Retinal pigment epithelial cell (primary cell): ENCODE data around the gene SLC6A9.

Experiments used
- DNase-seq: peaks from one replicate; pipeline ENCODE4 v3.0.0-alpha.2; 2010; ENCODE audit warnings: low read depth
- H3K4me3 ChIP-seq: 2 replicates; pipeline ENCODE4 v1.5.1; 2011; ENCODE audit warnings: mild to moderate bottlenecking, low read length, control low read depth, moderate library complexity
- TF ChIP-seq, protein P1 (sequence below): conservative IDR thresholded peaks from 2 replicates; pipeline ENCODE4 v1.5.1; 2011; ENCODE audit warnings: low read depth, low read length, control low read depth, inconsistent platforms

SLC6A9 gene

DNA sequence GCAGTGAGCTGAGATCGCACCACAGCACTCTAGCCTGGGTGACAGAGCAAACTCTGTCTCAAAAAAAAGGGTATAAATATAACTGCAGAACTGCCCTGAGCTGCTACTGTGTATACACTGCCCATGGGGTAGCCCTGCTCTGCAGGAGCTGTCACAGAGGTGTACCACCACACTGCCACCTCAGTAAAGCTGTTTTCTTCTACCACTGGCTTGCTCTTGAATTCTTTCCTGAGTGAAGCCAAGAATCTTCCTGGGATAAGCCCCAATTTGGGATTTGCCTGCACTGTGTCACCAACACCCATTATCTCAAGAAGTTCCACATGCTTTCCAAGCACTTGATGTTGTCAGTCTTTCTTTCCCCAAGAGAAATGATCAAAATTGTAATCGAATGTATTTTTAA is 30.6 kb upstream of the SLC6A9 start:
- no peak for DNase-seq
- H3K4me3 ChIP-seq, result no peak overlapping the region
- TF ChIP-seq, protein P1, sequence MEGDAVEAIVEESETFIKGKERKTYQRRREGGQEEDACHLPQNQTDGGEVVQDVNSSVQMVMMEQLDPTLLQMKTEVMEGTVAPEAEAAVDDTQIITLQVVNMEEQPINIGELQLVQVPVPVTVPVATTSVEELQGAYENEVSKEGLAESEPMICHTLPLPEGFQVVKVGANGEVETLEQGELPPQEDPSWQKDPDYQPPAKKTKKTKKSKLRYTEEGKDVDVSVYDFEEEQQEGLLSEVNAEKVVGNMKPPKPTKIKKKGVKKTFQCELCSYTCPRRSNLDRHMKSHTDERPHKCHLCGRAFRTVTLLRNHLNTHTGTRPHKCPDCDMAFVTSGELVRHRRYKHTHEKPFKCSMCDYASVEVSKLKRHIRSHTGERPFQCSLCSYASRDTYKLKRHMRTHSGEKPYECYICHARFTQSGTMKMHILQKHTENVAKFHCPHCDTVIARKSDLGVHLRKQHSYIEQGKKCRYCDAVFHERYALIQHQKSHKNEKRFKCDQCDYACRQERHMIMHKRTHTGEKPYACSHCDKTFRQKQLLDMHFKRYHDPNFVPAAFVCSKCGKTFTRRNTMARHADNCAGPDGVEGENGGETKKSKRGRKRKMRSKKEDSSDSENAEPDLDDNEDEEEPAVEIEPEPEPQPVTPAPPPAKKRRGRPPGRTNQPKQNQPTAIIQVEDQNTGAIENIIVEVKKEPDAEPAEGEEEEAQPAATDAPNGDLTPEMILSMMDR, result no peak

DNA sequence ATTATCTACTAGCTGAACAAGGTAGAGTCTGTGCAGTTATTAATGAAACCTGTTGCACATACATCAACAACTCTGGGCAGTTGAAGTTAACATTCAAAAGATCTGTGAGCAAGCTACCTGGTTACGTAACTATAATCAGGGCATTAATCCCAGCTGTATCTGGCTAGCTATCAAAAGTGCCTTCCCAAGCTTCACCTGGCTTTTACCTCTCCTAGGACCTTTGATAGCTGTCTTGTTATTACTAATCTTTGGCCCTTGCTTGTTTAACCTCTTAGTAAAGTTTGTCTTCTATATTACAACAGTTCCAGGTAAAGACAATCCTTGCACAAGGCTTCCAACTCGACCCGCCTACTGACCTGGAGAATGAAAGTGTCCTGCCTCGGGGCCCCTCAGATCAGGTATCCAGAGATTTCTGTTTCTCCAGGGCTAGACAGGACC is 29.6 kb upstream of the SLC6A9 start:
- no peak for DNase-seq
- TF ChIP-seq, protein P1, result no peak
- H3K4me3 ChIP-seq, result no peak overlapping the region

DNA sequence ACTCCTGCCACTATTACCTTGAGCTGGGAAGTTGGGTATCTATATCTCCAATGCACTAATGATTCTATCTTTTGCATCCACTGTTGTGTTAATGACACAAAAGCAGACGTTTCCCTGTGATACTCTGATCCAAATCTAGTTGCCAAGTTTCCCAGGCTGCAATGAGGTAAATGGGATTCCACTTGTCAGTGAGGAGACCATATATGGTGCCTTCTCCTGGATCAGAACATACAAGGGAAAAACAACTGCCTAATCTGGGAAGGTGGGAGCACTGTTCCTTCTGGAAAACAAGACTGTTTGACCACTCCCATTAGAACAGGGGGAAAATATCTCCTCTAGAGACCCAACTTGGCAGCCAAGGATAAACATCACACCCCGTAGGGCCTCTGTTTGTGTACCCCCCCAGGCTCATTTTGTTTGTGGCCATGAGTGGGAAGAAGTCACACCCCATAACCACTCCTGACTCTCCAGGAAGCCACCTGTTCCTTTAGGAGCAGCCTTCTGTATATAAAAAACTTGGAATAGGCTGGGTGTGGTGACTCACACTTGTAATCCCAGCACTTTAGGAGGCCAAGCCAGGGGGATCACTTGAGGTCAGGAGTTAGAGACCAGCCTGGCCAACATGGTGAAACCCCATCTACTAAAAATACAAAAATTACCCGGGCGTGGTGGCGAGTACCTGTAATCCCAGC is 28.5 kb upstream of the SLC6A9 start:
- H3K4me3 ChIP-seq, result no peak overlapping the region
- DNase-seq, result no peak
- TF ChIP-seq, protein P1, result no peak

GRCh38 chr1:44059212-44059611 is 27.9 kb upstream of the SLC6A9 start:
- H3K4me3 ChIP-seq, result no peak overlapping the region
- no peak for DNase-seq
- TF ChIP-seq, protein P1, result no peak

DNA sequence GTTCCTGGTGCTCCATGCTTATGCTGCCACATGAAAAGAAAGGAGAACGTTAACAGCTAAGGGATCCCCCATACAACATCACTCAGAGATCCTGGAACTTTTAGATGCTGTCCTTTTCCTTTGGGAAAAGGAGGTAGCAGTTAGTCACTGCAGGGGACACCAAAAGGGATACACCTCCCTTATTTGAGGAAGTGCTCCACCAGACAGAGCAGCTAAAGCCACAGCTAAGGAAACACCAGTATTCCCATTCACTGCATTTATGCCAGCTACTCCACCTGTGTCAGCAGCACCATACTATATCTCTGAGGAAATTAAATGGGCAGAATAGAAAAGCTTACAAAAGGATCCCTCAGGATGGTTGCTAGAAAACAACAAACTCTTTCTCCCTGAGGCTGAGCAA is 26.0 kb upstream of the SLC6A9 start:
- no peak overlapping the region for H3K4me3 ChIP-seq

DNA sequence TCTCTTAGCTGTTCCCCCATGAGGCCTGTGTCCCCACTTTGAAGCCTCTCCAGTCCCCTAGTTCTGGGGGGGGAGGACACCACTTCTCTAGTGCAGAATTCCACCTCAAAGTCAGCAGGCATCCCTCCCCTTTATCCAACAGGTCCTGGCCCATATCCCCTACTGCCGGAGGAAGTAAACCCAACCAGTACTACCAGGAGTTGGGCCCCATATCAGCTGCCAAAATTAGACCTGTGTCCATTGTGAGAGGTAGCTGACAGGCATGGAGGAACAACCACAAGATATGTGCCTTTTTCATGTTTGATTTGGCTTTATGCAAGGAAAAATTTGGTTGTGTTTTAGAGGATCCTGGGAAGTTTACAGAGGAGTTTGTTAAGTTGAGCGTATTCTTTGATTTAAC is 22.1 kb upstream of the SLC6A9 start:
- no peak for DNase-seq
- TF ChIP-seq, protein P1, result no peak
- no peak overlapping the region for H3K4me3 ChIP-seq

More for the DNA sequence above, 26.0 kb upstream of the SLC6A9 start:
- TF ChIP-seq, protein P1, result no peak
- DNase-seq, result no peak

GRCh38 chr1:44050261-44050660 is 19.0 kb upstream of the SLC6A9 start:
- TF ChIP-seq, protein P1, result no peak
- H3K4me3 ChIP-seq, result no peak overlapping the region
- DNase-seq, result no peak
